ENCODE results near the gene NPY. TPM values are rescaled to one million over a fixed set of nuclear protein-coding genes. Genes with fewer than 3 reads are reported as not detected.

Gene NPY
- total and polyA plus RNA-seq, 9 of the 15 experiments (the other 6 are each of a cell fraction or from before 2014, with no cell fraction given): not detected

GRCh38 chr7:24283554-24283896 is 465 bp upstream of the NPY start:
- CTCF ChIA-PET (ENCODE audit: low intra/inter-chr PET ratio): no interaction called here
- H3K27me3 ChIP-seq (ENCODE audit: control insufficient read depth in 2 of 2, insufficient read depth in 2 of 2, low read length in 2 of 2): peaks cover 4 to 26% of the 10 kb centered on the region in 2 experiments; a peak in 4 of 5 replicates
- H3K9me3 ChIP-seq (replicated peaks; ENCODE audit: control insufficient read depth, insufficient read depth, low read depth, low read length): no peaks in the 10 kb centered on the region
- WGBS (ENCODE audit: insufficient coverage, low coverage, missing lambda C conversion rate): 22% methylated on average over 11 of the region's 19 CpGs
- H3K79me2 ChIP-seq (ENCODE audit: control insufficient read depth, insufficient read depth, low read length): no peaks in the 10 kb centered on the region
- no peak overlapping the region for H3K27ac ChIP-seq (ENCODE audit: extremely low read depth, low read depth, low read length)
- H2AFZ ChIP-seq (ENCODE audit: low read depth, low read length): no peak overlapping the region
- peaks cover 0 to 7% of the 10 kb centered on the region in 2 experiments; a peak in 1 of 5 replicates for H3K4me1 ChIP-seq (replicated peaks in 1 of 2; ENCODE audit: control insufficient read depth in 2 of 2, insufficient read depth in 2 of 2, low read length in 2 of 2)
- FAIRE-seq (no peak), DNase-seq (ENCODE audit: extremely low read depth in 1 of 4, low spot score in 3 of 4) (no peak), ATAC-seq (no peak)
- H4K20me1 ChIP-seq (replicated peaks; ENCODE audit: control insufficient read depth, insufficient read depth, low read length): no peaks in the 10 kb centered on the region
- POLR2A ChIA-PET: no interaction called here
- BruUV-seq (replicated peaks): no TSS peak
- no peak overlapping the region for H3K9ac ChIP-seq (ENCODE audit: insufficient read depth in 1 of 2, low read depth in 2 of 2, low read length in 2 of 2)
- no peak overlapping the region for H3K4me2 ChIP-seq (ENCODE audit: insufficient read depth, low read length)
- H3K4me3 ChIP-seq: no peak overlapping the region
- no peaks in the 10 kb centered on the region for H3K36me3 ChIP-seq (ENCODE audit: control insufficient read depth, insufficient read depth, low read length)
- TF ChIP-seq LCOR (CRISPR knock-in tag; IDR thresholded peaks at IDR 0.05): no peak
- H3K9me1 ChIP-seq (ENCODE audit: control insufficient read depth, insufficient read depth, low read length): no peaks in the 10 kb centered on the region
- in situ Hi-C loops (cut with MboI): no loop called here
- intact Hi-C loops (cut with micrococcal nuclease): no loop called here

GRCh38 chr7:24284699-24285506 is 913 bp downstream of the NPY start:
- TF ChIP-seq TAL1 (IDR thresholded peaks at IDR 0.05) (no peak), MAZ (CRISPR knock-in tag; conservative IDR thresholded peaks at IDR 0.05 in 1 of 2, IDR thresholded peaks at IDR 0.05 in 1 of 2) (no peak), ZBTB26 (CRISPR knock-in tag; IDR thresholded peaks at IDR 0.05) (no peak), ZHX1 (conservative IDR thresholded peaks at IDR 0.05; ENCODE audit: low read length) (no peak), SP2 (IDR thresholded peaks at IDR 0.05; ENCODE audit: extremely low read depth, low read depth, low read length, poor library complexity, severe bottlenecking) (no peak)
- Histone ChIP-seq H2AFZ (ENCODE audit: low read depth, low read length) (no peak overlapping the region), H3K4me3 (no peak overlapping the region), H3K36me3 (ENCODE audit: control insufficient read depth, insufficient read depth, low read length) (no peaks in the 10 kb centered on the region), H4K20me1 (replicated peaks; ENCODE audit: control insufficient read depth, insufficient read depth, low read length) (no peaks in the 10 kb centered on the region), H3K27me3 (ENCODE audit: control insufficient read depth in 2 of 2, insufficient read depth in 2 of 2, low read length in 2 of 2) (peaks cover 4 to 26% of the 10 kb centered on the region in 2 experiments; a peak in 4 of 5 replicates), H3K9me1 (ENCODE audit: control insufficient read depth, insufficient read depth, low read length) (no peaks in the 10 kb centered on the region), H3K4me1 (replicated peaks in 1 of 2; ENCODE audit: control insufficient read depth in 2 of 2, insufficient read depth in 2 of 2, low read length in 2 of 2) (peaks cover 0 to 7% of the 10 kb centered on the region in 2 experiments; a peak in 1 of 5 replicates), H3K79me2 (ENCODE audit: control insufficient read depth, insufficient read depth, low read length) (no peaks in the 10 kb centered on the region), H3K9me3 (replicated peaks; ENCODE audit: control insufficient read depth, insufficient read depth, low read depth, low read length) (no peaks in the 10 kb centered on the region), H3K27ac (ENCODE audit: extremely low read depth, low read depth, low read length) (no peak overlapping the region), H3K9ac (ENCODE audit: insufficient read depth in 1 of 2, low read depth in 2 of 2, low read length in 2 of 2) (no peak overlapping the region), H3K4me2 (ENCODE audit: insufficient read depth, low read length) (no peak overlapping the region)
- BruUV-seq (replicated peaks): no TSS peak
- FAIRE-seq (no peak), ATAC-seq (no peak), DNase-seq (ENCODE audit: extremely low read depth in 1 of 4, low spot score in 3 of 4) (no peak)
- POLR2A ChIA-PET: no interaction called here
- WGBS (ENCODE audit: insufficient coverage, low coverage, missing lambda C conversion rate): 16% methylated on average over 31 of the region's 51 CpGs
- CTCF ChIA-PET (ENCODE audit: low intra/inter-chr PET ratio): no interaction called here
- intact Hi-C loops (cut with micrococcal nuclease) (no loop called here), in situ Hi-C loops (cut with MboI) (no loop called here)

Data from K562 (cell line).